HepG2 (cell line): ENCODE results near the gene TMEM129. TPM values are rescaled to one million over a fixed set of nuclear protein-coding genes. Genes with fewer than 3 reads are reported as not detected.

Experiments
- ATAC-seq: fragments of 200-7000 bp; cut with Tn5 transposase; 3 replicates; pipeline ENCODE4 v1.9.1; 2020; ENCODE audit warnings: mild to moderate bottlenecking, moderate library complexity
- BruUV-seq: library from RNA; stranded (reverse); fragments of 400-500 nt; replicated peaks from 2 replicates; lab custom pipeline; 2021; lab: Mats Ljungman, UMichigan
- CTCF ChIA-PET: fragments of 300-600 bp; formaldehyde crosslinking; extraction: SDS; loops from one replicate; lab custom pipeline; 2021; ENCODE audit warnings: low total read pairs, inconsistent platforms, low intra/inter-chr PET ratio; lab: Yijun Ruan, JAX
- POLR2A ChIA-PET: fragments of 350-600 bp; sonication (Branson Sonifier 250); formaldehyde crosslinking; loops from one replicate; lab custom pipeline; 2020; ENCODE audit warnings: antibody characterized with exemption, inconsistent platforms; lab: Yijun Ruan, JAX
- DNase-seq: peaks from one replicate; pipeline ENCODE4 v3.0.0-alpha.2; 2015; ENCODE audit warnings: low spot score
- FAIRE-seq: peaks from 3 replicates; lab custom pipeline; 2011; peaks lifted over from hg19 to GRCh38; lab: Jason Lieb, UNC
- H2AFZ ChIP-seq: one replicate; pipeline ENCODE4 v1.6.1; 2011; ENCODE audit warnings: low read length, inconsistent platforms
- H3K27ac ChIP-seq: fragments of 300-600 bp; 3 replicates; pipeline ENCODE4 v1.8.0; 2011; ENCODE audit warnings: mixed run types, mild to moderate bottlenecking, mixed read lengths, low read length, inconsistent platforms; ENCODE audit not compliant: insufficient read depth; ENCODE audit errors: extremely low read length
- H3K27me3 ChIP-seq, 2 experiments: fragments of 200-600 bp in 1 of 2; 2 replicates in 1 of 2; 3 replicates in 1 of 2; pipeline versions ENCODE4 v1.6.0 to v1.8.0; 2011; ENCODE audit warnings: low read length in 2 of 2, mild to moderate bottlenecking in 2 of 2, moderate library complexity in 2 of 2, inconsistent platforms in 1 of 2; ENCODE audit not compliant: insufficient read depth in 2 of 2, control insufficient read depth in 1 of 2
- H3K36me3 ChIP-seq, 2 experiments: fragments of 200-600 bp in 1 of 2; replicated peaks in 1 of 2; 2 replicates in 1 of 2; 3 replicates in 1 of 2; pipeline versions ENCODE4 v1.5.1 to v1.8.0; 2011; ENCODE audit warnings: low read length in 2 of 2, inconsistent platforms in 1 of 2; ENCODE audit not compliant: insufficient read depth in 2 of 2, control insufficient read depth in 1 of 2
- H3K4me1 ChIP-seq: 2 replicates; pipeline ENCODE4 v1.5.1; 2012; ENCODE audit warnings: low read length, inconsistent platforms; ENCODE audit not compliant: insufficient read depth
- H3K4me2 ChIP-seq: 2 replicates; pipeline ENCODE4 v1.6.0; 2011; ENCODE audit warnings: low read depth, low read length, inconsistent platforms
- H3K4me3 ChIP-seq, 3 experiments: fragments of 200-600 bp in 1 of 3; sonication (generic), shearing (Covaris generic) in 1 of 3; replicated peaks in 1 of 3; 2 replicates each; pipeline ENCODE4 v1.5.1; 2011 to 2016; ENCODE audit warnings: low read length in 3 of 3, inconsistent platforms in 2 of 3, low read depth in 2 of 3, mild to moderate bottlenecking in 2 of 3, control low read depth in 1 of 3, mixed read lengths in 1 of 3; ENCODE audit not compliant: insufficient read depth in 1 of 3
- H3K79me2 ChIP-seq: one replicate; pipeline ENCODE4 v1.6.1; 2011; ENCODE audit warnings: low read length, inconsistent platforms; ENCODE audit not compliant: insufficient read depth
- H3K9ac ChIP-seq: 2 replicates; pipeline ENCODE4 v1.6.0; 2011; ENCODE audit warnings: mild to moderate bottlenecking, low read depth, low read length, inconsistent platforms; ENCODE audit not compliant: insufficient read depth
- H3K9me3 ChIP-seq: 2 replicates; pipeline ENCODE4 v1.5.1; 2012; ENCODE audit warnings: mild to moderate bottlenecking, low read length
- H4K20me1 ChIP-seq: 2 replicates; pipeline ENCODE4 v1.6.0; 2011; ENCODE audit warnings: inconsistent platforms, mild to moderate bottlenecking, low read length, moderate library complexity; ENCODE audit not compliant: insufficient read depth
- CCDC6 ChIP-seq: sonication (generic); formaldehyde crosslinking; IDR thresholded peaks from 2 replicates; pipeline ENCODE4 v1.8.1; 2022; ENCODE audit warnings: mild to moderate bottlenecking, missing genetic modification reagents, moderate library complexity
- DPF2 ChIP-seq: sonication (generic); formaldehyde crosslinking; IDR thresholded peaks from 2 replicates; pipeline ENCODE4 v1.4.0; 2020; ENCODE audit warnings: mild to moderate bottlenecking, low read depth, missing genetic modification reagents, borderline replicate concordance
- FOSL2 ChIP-seq: sonication (generic); formaldehyde crosslinking; IDR thresholded peaks from 2 replicates; pipeline ENCODE4 v1.4.0; 2020; ENCODE audit warnings: missing genetic modification reagents
- FOXC1 ChIP-seq: sonication (generic); formaldehyde crosslinking; IDR thresholded peaks from 2 replicates; pipeline ENCODE4 v1.8.0; 2022; ENCODE audit warnings: mild to moderate bottlenecking, missing genetic modification reagents, borderline replicate concordance
- GLMP ChIP-seq: sonication (generic); formaldehyde crosslinking; IDR thresholded peaks from 2 replicates; pipeline ENCODE4 v1.9.0; 2021; ENCODE audit warnings: missing genetic modification reagents, mild to moderate bottlenecking, borderline replicate concordance
- KDM6A ChIP-seq: IDR thresholded peaks from 2 replicates; pipeline ENCODE4 v1.6.1; 2016; ENCODE audit warnings: low read depth
- MIER3 ChIP-seq: IDR thresholded peaks from 2 replicates; pipeline ENCODE4 v1.6.1; 2016; ENCODE audit warnings: missing compliant biosample characterization, borderline replicate concordance
- NR1H2 ChIP-seq: sonication (generic); formaldehyde crosslinking; IDR thresholded peaks from 2 replicates; pipeline ENCODE4 v1.8.1; 2022; ENCODE audit warnings: low read depth, missing genetic modification reagents, borderline replicate concordance
- TAF15 ChIP-seq: fragments of 200-400 bp; formaldehyde crosslinking; IDR thresholded peaks from one replicate; pipeline ENCODE4 v1.6.1; 2018; ENCODE audit warnings: mild to moderate bottlenecking, low read depth, low read length; ENCODE audit not compliant: poor library complexity, severe bottlenecking
- TFE3 ChIP-seq: IDR thresholded peaks from 2 replicates; pipeline ENCODE4 v1.6.1; 2016
- ZBTB10 ChIP-seq: sonication (generic); formaldehyde crosslinking; IDR thresholded peaks from 2 replicates; pipeline ENCODE4 v1.4.0; 2020; ENCODE audit warnings: missing genetic modification reagents, borderline replicate concordance
- ZBTB20 ChIP-seq: sonication (generic); formaldehyde crosslinking; IDR thresholded peaks from 2 replicates; pipeline ENCODE4 v1.8.1; 2023; ENCODE audit warnings: missing genetic modification reagents, low read depth, mild to moderate bottlenecking, borderline replicate concordance
- ZC3H13 ChIP-seq: sonication (generic); formaldehyde crosslinking; IDR thresholded peaks from 2 replicates; pipeline ENCODE4 v1.8.1; 2023; ENCODE audit warnings: mild to moderate bottlenecking, missing genetic modification reagents, moderate library complexity
- ZNF124 ChIP-seq: sonication (generic); formaldehyde crosslinking; IDR thresholded peaks from 2 replicates; pipeline ENCODE4 v1.4.0; 2020; ENCODE audit warnings: missing genetic modification reagents
- ZNF496 ChIP-seq: sonication (generic); formaldehyde crosslinking; IDR thresholded peaks from 2 replicates; pipeline ENCODE4 v1.8.1; 2023; ENCODE audit warnings: mild to moderate bottlenecking, moderate library complexity, missing genetic modification reagents; ENCODE audit not compliant: insufficient replicate concordance
- ZNF546 ChIP-seq: sonication (generic); formaldehyde crosslinking; conservative IDR thresholded peaks from 2 replicates; pipeline ENCODE4 v1.8.1; 2023; ENCODE audit warnings: mild to moderate bottlenecking, missing genetic modification reagents
- ZNF557 ChIP-seq: sonication (generic); formaldehyde crosslinking; IDR thresholded peaks from 2 replicates; pipeline ENCODE4 v1.4.0; 2020; ENCODE audit warnings: missing genetic modification reagents
- ZNF660 ChIP-seq: sonication (generic); formaldehyde crosslinking; IDR thresholded peaks from 2 replicates; pipeline ENCODE4 v1.5.1; 2020; ENCODE audit warnings: mild to moderate bottlenecking, low read depth, missing genetic modification reagents, borderline replicate concordance
- ZNF746 ChIP-seq: sonication (generic); formaldehyde crosslinking; IDR thresholded peaks from 2 replicates; pipeline ENCODE4 v1.8.0; 2022; ENCODE audit warnings: mild to moderate bottlenecking, missing genetic modification reagents
- ZNF776 ChIP-seq: sonication (generic); formaldehyde crosslinking; IDR thresholded peaks from 2 replicates; pipeline ENCODE4 v1.4.0; 2020; ENCODE audit warnings: mild to moderate bottlenecking, missing genetic modification reagents
- WGBS: methylation state at CpG from one replicate; pipeline ENCODE4 v1.1.6; 2017; ENCODE audit warnings: low lambda C conversion rate; 5-methylcytosine and 5-hydroxymethylcytosine counted together
- in situ Hi-C: cut with HindIII; loops from 2 replicates; pipeline ENCODE4 v1.10.0; 2017; ENCODE audit warnings: low pct_unique_long_range_greater_than_20kb; ENCODE audit not compliant: extremely low pct_ligation_motif_present
- intact Hi-C: fragments of 100-400 bp; cut with micrococcal nuclease; formaldehyde crosslinking; loops from one replicate; pipeline ENCODE4 v1.10.0; 2022; ENCODE audit not compliant: unreplicated experiment
- polyA plus RNA-seq, 8 experiments: library from polyadenylated mRNA; depleted of rRNA in 3 of 8; stranded (reverse) in 7 of 8; unstranded in 1 of 8; fragments of >200 nt; fragmentation: Illumina TruSeq in 4 of 8; extraction: Trizol in 4 of 8; gene quantifications; 2 replicates each; pipeline versions ENCODE4 v1.2.1 to v1.2.3, GENCODE V29; 2011 to 2016; ENCODE audit warnings: low read depth in 4 of 8, missing spikeins in 1 of 8, mixed read lengths in 1 of 8; ENCODE audit not compliant: insufficient read depth in 1 of 8
- total RNA-seq, 5 experiments: library from RNA; depleted of rRNA; stranded (reverse); fragments of >200 nt; fragmentation: Illumina TruSeq; extraction: Trizol; gene quantifications; 2 replicates each; pipeline ENCODE4 v1.2.3, GENCODE V29; 2016; ENCODE audit warnings: low read depth in 1 of 5

TMEM129 gene
- total and polyA plus RNA-seq, 2 of the 13 experiments (the other 11 are each of a cell fraction or from before 2014, with no cell fraction given), result 19.0 to 25.8 TPM

- ChIA-PET CTCF (no interaction called here), POLR2A (no interaction called here)
- Histone ChIP-seq H3K27me3 (no peaks in the 10 kb centered on the region), H2AFZ (no peak overlapping the region)
- TF ChIP-seq ZNF557 (CRISPR knock-in tag) (no peak), TFE3 (CRISPR knock-in tag) (no peak), ZC3H13 (no peak), ZBTB10 (CRISPR knock-in tag) (no peak), FOSL2 (CRISPR knock-in tag) (no peak), CCDC6 (CRISPR knock-in tag) (no peak), MIER3 (no peak), KDM6A (CRISPR knock-in tag) (no peak), ZNF546 (no peak), ZNF746 (CRISPR knock-in tag) (no peak), ZNF496 (CRISPR knock-in tag) (no peak), ZNF124 (CRISPR knock-in tag) (no peak), ZNF660 (CRISPR knock-in tag) (no peak), ZNF776 (CRISPR knock-in tag) (no peak), DPF2 (CRISPR knock-in tag) (no peak), TAF15 (no peak), ZBTB20 (CRISPR knock-in tag) (no peak), FOXC1 (CRISPR knock-in tag) (no peak), NR1H2 (CRISPR knock-in tag) (no peak), GLMP (CRISPR knock-in tag) (no peak)
- TF ChIP-seq, all 625 proteins: peak for 0
- Histone ChIP-seq H3K4me1 (no peaks in the 10 kb centered on the region), H3K4me3 (no peak overlapping the region), H3K27ac (no peak overlapping the region), H3K9me3 (peaks cover 17% of the 10 kb centered on the region; the same call in 1 of the 2 replicates), H3K79me2 (no peaks in the 10 kb centered on the region), H3K9ac (no peak overlapping the region), H4K20me1 (no peaks in the 10 kb centered on the region), H3K36me3 (peaks cover 34 to 86% of the 10 kb centered on the region in 2 experiments), H3K4me2 (no peak overlapping the region)
- intact Hi-C loops (no loop called here), in situ Hi-C loops (no loop called here)
- no peak for ATAC-seq
- FAIRE-seq, result no peak
- 96% methylated on average over 13 of the region's 13 CpGs for WGBS
- BruUV-seq, result no TSS peak
- DNase-seq, result no peak
Measured at GRCh38 chr4:1736812-1737211, 15.7 kb upstream of the TMEM129 start.
